HG03439 (cell line): ENCODE data around the gene TRIM28.

Experiments used
- ATAC-seq: cut with Tn5 transposase; IDR thresholded peaks from one replicate; pipeline ENCODE4 v1.9.1; 2021; ENCODE audit warnings: mild to moderate bottlenecking, moderate library complexity; ENCODE audit not compliant: unreplicated experiment

The TRIM28 gene

DNA sequence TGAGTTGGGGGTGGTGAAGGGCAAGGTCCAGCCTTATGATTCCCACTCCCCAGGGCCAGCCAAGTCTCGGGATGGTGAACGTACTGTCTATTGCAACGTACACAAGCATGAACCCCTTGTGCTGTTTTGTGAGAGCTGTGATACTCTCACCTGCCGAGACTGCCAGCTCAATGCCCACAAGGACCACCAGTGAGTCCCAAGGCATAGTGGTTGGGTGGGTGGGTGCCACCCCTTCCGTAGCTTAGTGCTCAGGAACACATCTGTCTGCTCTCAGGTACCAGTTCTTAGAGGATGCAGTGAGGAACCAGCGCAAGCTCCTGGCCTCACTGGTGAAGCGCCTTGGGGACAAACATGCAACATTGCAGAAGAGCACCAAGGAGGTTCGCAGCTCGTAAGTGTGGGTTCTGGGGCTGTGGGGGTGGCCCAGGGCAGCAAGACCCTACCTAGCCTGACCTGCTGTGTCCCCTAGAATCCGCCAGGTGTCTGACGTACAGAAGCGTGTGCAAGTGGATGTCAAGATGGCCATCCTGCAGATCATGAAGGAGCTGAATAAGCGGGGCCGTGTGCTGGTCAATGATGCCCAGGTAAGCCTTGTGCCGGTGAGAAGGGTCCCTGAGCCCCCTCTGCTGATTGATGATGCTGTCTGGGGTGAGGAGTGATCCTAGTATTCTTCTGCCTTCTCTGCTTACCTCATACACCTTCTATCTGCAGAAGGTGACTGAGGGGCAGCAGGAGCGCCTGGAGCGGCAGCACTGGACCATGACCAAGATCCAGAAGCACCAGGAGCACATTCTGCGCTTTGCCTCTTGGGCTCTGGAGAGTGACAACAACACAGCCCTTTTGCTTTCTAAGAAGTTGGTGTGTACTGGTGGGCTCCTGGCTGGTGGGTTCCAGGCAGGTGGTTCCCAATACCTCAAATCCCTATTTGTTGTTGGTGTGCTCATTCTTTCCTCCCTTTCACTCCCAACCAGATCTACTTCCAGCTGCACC, 3.8 kb downstream of the TRIM28 start:
- ATAC-seq: no peak

DNA sequence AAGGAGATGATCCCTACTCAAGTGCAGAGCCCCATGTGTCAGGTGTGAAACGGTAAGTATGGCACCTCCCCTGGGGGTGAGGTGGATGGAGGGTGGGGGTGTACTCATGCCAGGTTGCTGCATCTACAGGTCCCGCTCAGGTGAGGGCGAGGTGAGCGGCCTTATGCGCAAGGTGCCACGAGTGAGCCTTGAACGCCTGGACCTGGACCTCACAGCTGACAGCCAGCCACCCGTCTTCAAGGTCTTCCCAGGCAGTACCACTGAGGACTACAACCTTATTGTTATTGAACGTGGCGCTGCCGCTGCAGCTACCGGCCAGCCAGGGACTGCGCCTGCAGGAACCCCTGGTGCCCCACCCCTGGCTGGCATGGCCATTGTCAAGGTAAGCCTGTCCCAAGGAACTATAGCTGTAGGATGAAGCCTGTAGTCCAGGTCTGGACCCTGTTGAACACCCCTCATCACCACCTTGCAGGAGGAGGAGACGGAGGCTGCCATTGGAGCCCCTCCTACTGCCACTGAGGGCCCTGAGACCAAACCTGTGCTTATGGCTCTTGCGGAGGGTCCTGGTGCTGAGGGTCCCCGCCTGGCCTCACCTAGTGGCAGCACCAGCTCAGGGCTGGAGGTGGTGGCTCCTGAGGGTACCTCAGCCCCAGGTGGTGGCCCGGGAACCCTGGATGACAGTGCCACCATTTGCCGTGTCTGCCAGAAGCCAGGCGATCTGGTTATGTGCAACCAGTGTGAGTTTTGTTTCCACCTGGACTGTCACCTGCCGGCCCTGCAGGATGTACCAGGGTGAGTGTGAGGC, 5.2 kb downstream of the TRIM28 start:
- ATAC-seq: no peak

DNA sequence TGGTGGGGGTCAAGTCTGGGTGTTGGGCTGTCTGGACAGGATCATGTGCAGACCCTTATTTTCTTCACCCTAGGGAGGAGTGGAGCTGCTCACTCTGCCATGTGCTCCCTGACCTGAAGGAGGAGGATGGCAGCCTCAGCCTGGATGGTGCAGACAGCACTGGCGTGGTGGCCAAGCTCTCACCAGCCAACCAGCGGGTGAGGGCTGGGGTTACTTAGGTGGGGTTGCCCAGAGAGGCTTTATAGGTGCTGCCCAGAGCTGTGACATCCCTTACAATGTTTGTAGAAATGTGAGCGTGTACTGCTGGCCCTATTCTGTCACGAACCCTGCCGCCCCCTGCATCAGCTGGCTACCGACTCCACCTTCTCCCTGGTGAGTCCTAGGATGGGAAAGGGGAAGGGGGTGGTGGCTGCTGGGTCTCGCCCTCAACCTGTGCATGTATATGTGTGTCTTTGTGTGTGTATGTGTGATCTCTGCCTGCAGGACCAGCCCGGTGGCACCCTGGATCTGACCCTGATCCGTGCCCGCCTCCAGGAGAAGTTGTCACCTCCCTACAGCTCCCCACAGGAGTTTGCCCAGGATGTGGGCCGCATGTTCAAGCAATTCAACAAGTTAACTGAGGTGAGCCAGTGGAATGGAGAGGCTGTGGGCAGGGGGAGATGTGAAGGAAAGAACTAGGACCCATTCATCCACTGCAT, 5.9 kb downstream of the TRIM28 start:
- ATAC-seq: no peak

DNA sequence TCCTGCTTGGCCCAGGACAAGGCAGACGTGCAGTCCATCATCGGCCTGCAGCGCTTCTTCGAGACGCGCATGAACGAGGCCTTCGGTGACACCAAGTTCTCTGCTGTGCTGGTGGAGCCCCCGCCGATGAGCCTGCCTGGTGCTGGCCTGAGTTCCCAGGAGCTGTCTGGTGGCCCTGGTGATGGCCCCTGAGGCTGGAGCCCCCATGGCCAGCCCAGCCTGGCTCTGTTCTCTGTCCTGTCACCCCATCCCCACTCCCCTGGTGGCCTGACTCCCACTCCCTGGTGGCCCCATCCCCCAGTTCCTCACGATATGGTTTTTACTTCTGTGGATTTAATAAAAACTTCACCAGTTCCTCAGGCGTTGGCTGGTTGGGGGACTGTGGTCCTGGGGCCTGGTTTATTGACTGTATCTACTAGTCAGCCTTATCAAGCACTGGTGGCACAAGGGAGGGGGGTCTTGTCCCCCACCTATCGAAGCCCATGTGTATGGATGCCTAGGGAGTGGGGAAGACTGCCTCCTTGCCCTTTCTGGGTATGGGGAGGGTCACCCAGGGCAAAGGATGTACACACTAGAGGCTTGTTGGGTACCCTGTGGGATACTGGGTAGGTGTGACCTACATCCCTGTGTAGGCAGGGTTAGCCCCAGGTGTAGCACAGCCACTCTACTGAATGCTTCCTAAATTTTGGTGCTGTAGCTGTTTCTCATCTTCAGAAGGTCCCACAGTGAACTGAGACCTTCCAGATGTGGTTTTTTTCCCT, 6.7 kb downstream of the TRIM28 start:
- ATAC-seq: no peak

DNA sequence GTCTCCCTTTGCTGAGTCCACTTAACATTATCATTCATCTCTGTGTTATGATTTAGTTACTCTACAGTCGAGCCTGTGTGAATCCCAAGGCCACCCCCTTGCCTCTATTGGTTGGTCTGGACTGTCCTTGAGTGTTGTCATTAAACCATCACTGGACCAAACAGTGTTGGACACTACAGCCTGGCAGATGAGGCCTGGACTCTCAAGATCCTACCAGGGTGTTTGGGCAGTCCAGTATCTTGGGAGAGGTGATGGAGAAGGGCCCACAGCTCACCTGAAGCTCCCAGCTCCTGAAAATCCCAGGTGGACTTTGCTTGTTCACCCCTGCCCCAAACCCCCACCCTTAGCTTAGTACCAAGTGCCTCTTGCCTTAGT, 7.2 kb downstream of the TRIM28 start:
- ATAC-seq: no peak

DNA sequence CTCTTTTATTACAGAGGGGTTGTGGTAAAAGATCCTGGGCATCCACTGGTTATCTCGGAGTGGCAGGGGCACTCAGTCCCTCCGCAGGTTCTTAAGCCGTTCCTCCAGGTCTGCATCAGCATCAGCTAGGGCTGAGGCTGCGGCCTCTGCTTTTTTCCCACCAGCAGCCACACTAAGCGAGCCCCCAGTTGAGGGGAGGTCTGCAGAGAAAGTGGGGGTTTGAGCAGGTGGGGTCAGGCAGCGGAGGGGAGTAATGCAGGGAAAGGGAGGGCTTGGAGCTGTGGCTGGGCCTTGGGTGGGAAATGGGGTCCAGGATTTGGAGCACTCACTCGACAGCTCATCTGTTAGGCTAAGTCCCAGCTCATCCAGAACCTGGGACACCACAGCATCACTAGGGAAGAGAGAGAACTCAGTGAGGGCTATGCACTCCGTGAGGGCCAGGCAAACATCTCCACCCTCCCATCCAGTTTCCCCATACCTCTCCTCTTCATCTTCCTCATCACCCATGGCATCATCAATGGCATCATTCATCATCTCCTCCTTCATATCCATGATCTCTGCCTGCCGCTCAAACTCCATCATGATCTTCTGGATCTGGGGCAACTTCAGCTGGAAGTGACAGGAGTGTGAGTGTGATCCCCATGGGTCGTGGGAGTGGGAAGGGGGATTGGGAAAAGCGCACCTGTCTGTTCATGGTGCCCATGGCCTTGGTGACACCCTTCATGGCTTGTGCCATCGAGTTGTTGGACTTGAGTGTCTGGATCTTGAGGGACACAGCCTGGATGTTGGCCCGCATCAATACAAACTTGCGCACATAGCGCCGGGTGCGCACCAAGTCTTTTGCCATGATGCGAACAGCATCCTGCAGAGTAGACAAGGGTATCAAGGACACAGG, 8.0 kb downstream of the TRIM28 start:
- no peak for ATAC-seq

DNA sequence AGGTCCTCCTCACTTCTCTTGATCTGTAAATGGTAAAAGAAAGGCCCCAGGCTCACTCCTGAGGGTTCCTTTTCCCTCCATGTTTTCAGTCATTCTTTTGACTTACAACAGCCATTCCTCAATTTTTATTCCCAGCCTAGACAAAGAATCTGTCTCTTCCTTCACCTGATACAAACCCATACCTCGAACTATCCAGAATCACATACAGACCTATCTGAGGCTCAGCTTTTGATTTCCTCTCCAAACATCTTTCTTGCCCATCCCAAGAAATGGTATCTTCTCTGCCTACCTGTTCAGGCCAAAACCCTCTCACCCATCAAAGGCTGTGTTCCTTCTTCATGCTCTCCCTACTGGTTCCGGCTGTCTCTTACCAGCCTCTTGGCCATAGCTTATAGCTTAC, 8.8 kb downstream of the TRIM28 start:
- ATAC-seq: no peak

DNA sequence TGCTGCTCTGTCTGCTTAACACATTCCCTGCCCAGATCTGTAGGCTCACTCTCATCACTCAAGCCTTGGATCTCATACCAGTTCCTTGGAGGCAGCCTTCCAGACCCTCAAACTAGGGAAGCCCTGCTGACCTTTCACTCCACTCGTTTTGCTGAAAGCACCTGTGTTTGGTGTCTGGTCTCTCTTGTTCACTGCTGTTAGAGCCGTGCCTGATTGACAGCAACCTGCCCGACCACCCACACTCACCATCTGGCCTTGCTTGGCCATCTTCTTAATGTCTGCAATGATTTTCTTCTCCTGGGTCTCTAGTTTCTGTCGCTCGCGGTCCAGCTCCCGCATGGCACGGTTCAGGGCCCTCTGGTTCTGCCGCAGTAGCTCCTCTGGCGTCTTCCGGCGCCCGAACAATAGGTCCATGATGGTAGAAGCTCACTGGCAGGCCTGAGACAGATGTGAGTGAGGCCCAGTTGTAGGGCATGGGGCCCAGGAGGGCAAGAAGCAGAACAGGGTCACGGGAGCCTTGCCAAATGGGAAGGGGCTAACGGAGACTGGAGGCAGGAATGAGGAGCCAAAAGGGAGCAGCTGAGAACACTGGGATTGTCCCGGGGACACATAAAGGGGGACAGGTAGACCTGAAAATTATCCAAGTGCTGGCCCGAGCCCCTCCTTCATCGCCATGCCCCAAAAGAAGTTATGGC, 10.1 kb downstream of the TRIM28 start:
- no peak for ATAC-seq

DNA sequence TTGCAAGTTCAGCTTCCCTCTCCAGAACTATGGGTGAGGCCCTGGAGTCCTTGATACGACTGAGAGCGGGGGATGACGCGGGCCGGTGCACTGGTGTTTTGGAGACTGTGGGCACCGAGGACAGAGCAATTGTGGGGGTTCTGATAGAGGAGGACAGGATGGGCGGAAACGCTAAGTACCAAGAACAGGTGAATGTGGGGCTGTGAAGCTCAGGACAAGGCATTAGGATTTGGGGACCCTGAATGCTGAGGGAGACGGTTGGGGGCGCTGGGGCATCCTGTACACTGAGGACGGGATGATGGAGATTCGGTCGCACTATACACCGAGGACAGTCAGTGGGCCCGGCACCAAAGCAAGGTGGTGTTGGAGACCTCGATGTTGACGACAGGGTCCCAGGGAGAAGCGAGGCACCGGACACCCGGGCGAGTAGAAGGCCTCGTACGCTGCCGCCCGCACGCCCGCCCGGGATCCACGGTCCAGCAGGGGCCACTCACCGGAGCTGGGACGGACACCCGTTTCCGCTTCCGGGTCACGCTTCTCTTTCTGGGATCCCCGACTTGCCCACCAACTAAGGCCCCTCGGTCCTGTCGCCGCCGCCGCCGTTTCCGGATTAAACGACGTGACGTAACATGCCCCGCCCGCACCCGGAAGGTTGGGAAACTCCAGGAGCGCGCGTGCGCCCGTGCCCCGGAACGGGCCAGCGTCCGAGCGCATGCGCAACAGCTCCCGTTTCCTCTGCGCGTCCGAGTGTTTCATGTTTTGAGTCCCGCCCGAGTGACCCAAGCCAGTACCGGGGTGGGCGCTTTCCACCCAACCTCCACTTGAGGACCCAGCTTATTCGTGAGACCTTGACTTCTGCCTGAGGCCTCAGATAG, 10.9 kb downstream of the TRIM28 start, which contains the start of gene CHMP2A:
Gene CHMP2A, minus strand, starts transcription at position 612 of the 875 bp plus-strand sequence. CDS start 893 bp downstream, outside the sequence.
- ATAC-seq: peak; percentile 34

DNA sequence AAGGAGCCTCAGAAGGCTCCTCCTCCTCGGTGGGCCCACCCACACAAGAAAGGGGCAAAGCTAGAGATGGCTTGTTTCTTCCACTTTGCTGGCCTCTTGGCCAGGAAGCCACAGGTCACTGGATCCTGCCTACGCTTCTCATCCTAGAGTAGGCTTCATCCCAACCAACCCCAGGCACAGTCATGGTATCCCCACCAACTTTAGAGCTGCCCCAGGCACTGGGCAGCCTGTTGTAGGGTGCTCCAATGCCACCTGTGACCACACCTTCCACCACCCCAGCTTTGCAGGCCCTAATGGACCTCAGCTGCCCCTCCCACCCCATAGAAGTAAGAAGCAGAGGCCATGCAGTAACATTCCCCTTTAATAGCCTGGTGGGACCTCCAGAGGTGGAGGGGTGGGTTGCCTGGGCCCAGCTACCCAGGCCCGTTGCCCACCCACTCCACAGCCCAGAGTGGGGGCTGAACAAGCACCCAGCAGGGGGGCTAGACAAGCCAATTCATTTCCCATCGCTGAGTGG, 11.6 kb downstream of the TRIM28 start:
- no peak for ATAC-seq

DNA sequence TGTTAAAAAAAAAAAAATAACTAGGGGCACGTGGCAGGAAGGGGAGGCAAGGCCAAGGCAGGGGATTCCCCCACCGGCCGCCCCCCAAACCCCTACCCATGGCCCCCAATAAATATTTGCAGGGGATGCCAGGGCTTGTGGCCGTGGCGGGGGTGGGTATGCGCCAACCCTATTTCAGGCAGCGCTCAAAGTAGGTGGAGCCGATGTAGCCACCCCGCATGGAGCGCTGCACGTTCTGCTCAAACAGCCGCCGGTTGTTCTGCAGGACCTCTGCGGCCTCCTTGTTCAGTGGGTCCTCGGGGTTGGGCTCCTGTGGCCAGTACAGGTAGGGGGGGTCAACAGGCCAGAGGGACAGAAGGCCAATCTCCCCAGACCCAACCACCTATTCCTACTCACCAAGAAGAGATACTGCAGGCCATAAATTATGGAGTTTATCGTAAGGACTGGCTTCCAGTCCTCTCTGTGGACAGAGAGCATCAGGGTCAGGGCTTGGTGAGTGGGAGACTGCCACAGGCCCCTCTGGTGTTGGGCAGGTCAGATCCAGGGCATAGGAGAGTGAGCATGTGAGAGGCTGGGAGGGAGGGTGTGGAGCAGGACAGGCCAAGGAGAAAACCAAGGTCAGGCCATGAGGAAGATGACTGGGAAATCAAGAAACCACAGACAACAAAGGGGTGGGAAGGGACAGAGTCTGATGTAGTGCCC, 12.2 kb downstream of the TRIM28 start:
- no peak for ATAC-seq

DNA sequence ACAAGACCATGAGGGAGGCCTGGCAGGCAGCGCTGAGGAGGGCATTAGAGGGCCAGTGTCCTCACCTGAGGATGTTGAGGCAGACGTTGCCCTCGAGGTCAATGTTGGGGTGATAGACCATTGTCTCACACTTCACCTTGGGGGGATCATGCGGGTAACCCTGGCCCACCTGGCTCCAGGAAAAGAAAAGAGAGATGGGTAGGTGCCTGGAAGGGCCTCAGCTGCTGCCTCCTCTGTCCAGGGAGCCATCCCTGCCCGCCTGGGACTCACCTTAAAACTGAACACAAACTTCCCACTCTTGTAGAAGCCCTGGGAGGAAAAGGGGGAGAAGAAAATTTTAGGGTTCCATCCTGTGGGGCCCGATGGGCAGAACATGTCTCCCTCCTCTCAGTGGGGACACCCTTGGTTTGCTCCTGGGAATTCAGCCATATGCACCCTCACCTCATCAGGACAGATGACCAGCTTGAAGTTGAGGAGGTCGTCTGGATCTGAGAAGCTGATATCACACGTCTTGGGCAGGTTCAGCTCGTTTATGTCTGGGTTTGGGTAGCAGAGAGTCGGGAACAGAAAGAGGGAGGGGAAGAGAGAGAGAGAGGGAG, 12.9 kb downstream of the TRIM28 start:
- ATAC-seq: no peak

DNA sequence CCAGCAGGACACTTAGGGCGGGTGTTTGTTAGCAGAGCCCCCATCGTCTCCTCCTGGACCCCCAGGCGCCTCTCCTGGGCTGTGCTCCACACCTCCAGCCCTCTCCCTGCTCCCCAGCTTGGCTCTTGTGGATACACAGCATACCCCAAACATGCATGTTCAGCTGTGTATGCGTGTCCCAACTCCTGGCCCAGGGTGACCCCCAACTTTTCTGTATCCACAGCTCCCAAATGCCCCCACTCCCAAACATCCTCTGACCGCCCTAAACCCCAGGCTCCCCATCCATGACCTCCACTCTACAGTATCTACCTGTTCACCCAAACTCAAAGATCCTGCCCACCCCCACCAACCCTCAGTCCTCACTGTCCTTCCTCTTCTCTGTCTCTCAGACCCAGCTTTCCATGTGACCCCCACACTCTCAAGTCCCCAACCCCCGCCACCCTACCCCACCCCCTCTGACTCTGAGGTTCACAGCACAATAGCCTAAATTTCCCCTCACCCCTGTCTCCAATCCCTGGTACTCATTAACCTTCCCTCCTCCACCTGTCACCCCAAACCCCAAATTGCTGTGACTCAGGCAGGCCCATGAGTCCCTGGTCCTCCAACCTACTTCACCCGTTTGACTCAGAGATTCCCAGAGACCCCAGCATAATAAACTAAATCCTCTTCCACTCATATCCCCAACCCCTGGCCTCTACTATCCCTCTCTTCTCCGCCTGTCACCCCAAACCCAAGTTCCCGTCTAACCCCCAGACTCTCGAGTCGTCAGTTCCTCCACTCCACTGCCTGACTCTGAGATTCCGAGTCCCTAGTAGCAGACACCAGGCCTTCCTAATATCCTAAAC, 13.6 kb downstream of the TRIM28 start:
- ATAC-seq: no peak

DNA sequence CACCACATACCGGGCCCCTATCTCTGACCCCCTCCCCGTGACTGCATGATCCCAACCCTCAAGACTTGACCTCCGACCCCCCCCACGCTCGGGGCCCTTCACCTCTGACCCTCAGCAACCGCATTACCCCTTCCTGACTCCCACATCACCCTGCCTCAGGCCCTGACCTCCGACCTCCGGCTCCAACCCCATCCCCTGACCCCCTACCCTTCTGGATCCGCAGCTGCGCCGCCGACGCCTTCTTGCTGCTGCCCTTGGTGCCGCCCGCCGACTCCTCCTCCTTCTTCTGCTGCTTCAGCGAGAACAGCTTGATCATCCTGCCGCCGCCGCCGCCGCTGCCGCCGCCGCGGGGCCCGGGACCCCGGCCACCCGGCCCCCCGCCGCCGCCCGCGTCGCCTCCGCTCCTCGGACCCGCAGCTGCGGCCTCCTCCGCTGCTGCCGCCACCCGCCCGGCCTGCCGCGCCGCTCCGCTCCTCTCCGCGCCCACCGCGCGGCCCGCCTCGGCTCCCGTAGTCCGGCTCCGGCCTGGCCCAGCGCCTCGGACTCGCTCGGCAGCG, 14.3 kb downstream of the TRIM28 start, which contains the start of gene UBE2M:
Gene UBE2M, minus strand, starts transcription at position 546 of the 557 bp plus-strand sequence. Its CDS starts 230 bp downstream, at position 316.
- ATAC-seq: no peak

DNA sequence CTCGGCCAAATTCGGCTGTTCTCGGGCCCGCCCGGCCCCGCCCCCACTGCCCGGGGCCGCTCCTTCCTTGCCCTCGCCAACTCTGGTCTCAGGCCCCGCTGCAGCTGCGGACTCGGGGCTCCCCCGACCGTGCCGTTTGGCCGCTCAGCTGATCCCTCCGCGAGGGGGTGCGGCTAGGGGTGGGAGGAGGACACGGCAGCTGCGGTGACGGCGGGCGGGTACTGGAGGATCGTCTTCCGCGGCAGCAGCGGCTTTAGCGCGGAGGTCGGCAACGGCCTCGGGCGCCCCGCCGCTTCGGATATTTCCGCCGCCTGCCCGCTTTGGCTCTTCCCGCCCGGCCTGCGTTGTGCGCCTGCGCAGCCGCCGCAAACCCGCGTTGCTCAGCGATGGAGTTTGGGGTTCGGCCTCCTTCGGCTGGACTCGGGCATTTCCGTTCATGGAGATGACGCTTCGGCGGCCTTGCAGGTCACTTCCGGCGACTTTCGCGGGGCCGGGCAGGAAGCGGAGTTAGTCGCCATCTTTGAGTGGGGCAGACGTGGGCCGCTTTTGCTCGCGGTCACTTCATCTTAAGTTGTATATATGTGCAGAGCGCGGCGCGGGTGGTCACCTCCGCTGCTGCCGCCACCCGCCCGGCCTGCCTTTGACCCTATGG, 14.9 kb downstream of the TRIM28 start:
- ATAC-seq: peak; percentile 55
